Sigmoid colon (tissue), 7 donors: ENCODE data around the gene TENM3. TPM values are rescaled to one million over a fixed set of nuclear protein-coding genes. Genes with fewer than 3 reads are reported as not detected.

Source experiments
- DNase-seq: peaks from one replicate; pipeline ENCODE4 v3.0.0-alpha.2; 2019
- H3K27ac ChIP-seq, 4 donors: fragments of 200-600 bp; sonication (generic); one replicate each; pipeline ENCODE4 v1.5.1; 2016 to 2019; ENCODE audit warnings: mild to moderate bottlenecking in 1 of 4
- H3K27me3 ChIP-seq, 3 donors: fragments of 200-600 bp; sonication (generic); one replicate each; pipeline ENCODE4 v1.5.1; 2019; ENCODE audit warnings: mild to moderate bottlenecking in 1 of 3
- H3K36me3 ChIP-seq, 4 donors: fragments of 200-600 bp; sonication (generic); one replicate each; pipeline ENCODE4 v1.5.1; 2016 to 2019
- H3K4me1 ChIP-seq, 4 donors: fragments of 200-600 bp; sonication (generic); one replicate each; pipeline ENCODE4 v1.5.1; 2017 to 2019
- H3K4me3 ChIP-seq, 4 donors: fragments of 200-600 bp; sonication (generic); one replicate each; pipeline ENCODE4 v1.5.1; 2017 to 2019; ENCODE audit warnings: mild to moderate bottlenecking in 2 of 4, moderate library complexity in 1 of 4
- H3K9me3 ChIP-seq, 4 donors: fragments of 200-600 bp in 3 of 4; sonication (generic) in 3 of 4; one replicate each; pipeline versions ENCODE4 v1.5.1 to v1.6.1; 2013 to 2019
- EP300 ChIP-seq, 4 donors: sonication (generic); formaldehyde crosslinking; IDR thresholded peaks; one replicate each; pipeline ENCODE4 v1.6.1; 2017; ENCODE audit warnings: antibody characterized with exemption in 4 of 4
- POLR2A ChIP-seq, 2 donors: fragments of 450-650 bp; IDR thresholded peaks; one replicate each; pipeline ENCODE4 v1.6.1; 2016; ENCODE audit warnings: antibody characterized with exemption in 2 of 2, mild to moderate bottlenecking in 2 of 2, moderate library complexity in 2 of 2
- POLR2AphosphoS5 ChIP-seq, 4 donors: sonication (generic); formaldehyde crosslinking; IDR thresholded peaks; one replicate each; pipeline ENCODE4 v1.6.1; 2017; ENCODE audit warnings: antibody characterized with exemption in 4 of 4
- WGBS, 2 donors: extraction: QIAGEN DNeasy Blood & Tissue Kit; methylation state at CpG; one replicate each; pipeline ENCODE4 v1.1.7; 2013; 5-methylcytosine and 5-hydroxymethylcytosine counted together
- intact Hi-C: fragments of 100-400 bp; cut with DNase I; formaldehyde crosslinking; loops from one replicate; pipeline ENCODE4 v1.15.1; 2023
- polyA plus RNA-seq, 3 donors: library from polyadenylated mRNA; stranded (reverse); fragments of 200-250 nt; gene quantifications; one replicate each; pipeline ENCODE4 v1.2.3, GENCODE V29; 2013
- total RNA-seq, 4 donors: library from RNA; depleted of rRNA; stranded (reverse); fragments of >200 nt; gene quantifications; one replicate each; pipeline ENCODE4 v1.1.0, GENCODE V29; 2016
- TF ChIP-seq, protein P1 (sequence below), 4 experiments: fragments of 450-650 bp in 3 of 4; fragments of 200-600 bp in 1 of 4; IDR thresholded peaks; one replicate each; pipeline ENCODE4 v1.5.1; 2016 to 2019; ENCODE audit warnings: antibody characterized with exemption in 4 of 4, mild to moderate bottlenecking in 3 of 4, moderate library complexity in 2 of 4
- donor health status: healthy with polysubstance abuse.
- donor health status: Bipolar disorder and iron deficiency.
- donor health status: healthy.

The TENM3 gene
- total and polyA plus RNA-seq, 7 donors: 0.60 to 82.3 (median 37.8) TPM; not detected in 1

GRCh38 chr4:182263562-182263961 is 20.4 kb downstream of the TENM3 start:
- H3K4me1 ChIP-seq: peaks cover 0 to 5% (median 3%) of the 10 kb centered on the region in 4 donors
- peak overlapping the region in 3 of 4 donors; percentile 1 to 31 (median 29) for H3K4me3 ChIP-seq
- TF ChIP-seq EP300 (IDR thresholded peaks at IDR 0.05) (no peak), POLR2AphosphoS5 (IDR thresholded peaks at IDR 0.05) (no peak), POLR2A (IDR thresholded peaks at IDR 0.05) (no peak)
- TF ChIP-seq, protein P1, sequence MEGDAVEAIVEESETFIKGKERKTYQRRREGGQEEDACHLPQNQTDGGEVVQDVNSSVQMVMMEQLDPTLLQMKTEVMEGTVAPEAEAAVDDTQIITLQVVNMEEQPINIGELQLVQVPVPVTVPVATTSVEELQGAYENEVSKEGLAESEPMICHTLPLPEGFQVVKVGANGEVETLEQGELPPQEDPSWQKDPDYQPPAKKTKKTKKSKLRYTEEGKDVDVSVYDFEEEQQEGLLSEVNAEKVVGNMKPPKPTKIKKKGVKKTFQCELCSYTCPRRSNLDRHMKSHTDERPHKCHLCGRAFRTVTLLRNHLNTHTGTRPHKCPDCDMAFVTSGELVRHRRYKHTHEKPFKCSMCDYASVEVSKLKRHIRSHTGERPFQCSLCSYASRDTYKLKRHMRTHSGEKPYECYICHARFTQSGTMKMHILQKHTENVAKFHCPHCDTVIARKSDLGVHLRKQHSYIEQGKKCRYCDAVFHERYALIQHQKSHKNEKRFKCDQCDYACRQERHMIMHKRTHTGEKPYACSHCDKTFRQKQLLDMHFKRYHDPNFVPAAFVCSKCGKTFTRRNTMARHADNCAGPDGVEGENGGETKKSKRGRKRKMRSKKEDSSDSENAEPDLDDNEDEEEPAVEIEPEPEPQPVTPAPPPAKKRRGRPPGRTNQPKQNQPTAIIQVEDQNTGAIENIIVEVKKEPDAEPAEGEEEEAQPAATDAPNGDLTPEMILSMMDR (IDR thresholded peaks at IDR 0.05): no peak
- H3K9me3 ChIP-seq: no peaks in the 10 kb centered on the region
- intact Hi-C loops: no loop called here
- no peaks in the 10 kb centered on the region for H3K27me3 ChIP-seq
- no peaks in the 10 kb centered on the region for H3K36me3 ChIP-seq
- WGBS, 2 donors: 89 to 91% methylated on average over 10 of the region's 10 CpGs
- H3K27ac ChIP-seq: peak overlapping the region in 2 of 4 donors; percentile 23 to 48
- no peak for DNase-seq

GRCh38 chr4:182264139-182264752 is 21.0 kb downstream of the TENM3 start:
- intact Hi-C loops: no loop called here

DNA sequence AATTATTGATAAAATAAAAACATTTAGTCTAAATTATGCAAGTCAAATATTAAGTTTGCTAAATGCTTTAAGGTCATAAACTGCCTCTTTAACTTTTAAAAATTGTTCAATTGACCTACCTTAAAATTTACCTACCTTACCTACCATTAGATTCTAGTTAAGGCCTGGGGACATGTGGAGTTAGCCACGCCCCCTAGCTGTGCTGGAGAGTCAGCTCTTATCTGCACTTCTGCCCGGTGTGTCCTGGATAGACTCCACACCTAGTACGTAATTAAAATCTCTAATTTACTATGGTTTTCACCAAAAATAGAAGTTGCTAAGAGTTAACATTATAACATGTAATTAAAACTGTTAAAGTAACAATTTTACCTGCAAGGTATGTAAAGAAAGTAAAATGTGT is 22.7 kb downstream of the TENM3 start:
- Histone ChIP-seq H3K9me3 (no peaks in the 10 kb centered on the region), H3K36me3 (no peaks in the 10 kb centered on the region), H3K27me3 (no peaks in the 10 kb centered on the region), H3K4me3 (no peak overlapping the region), H3K27ac (no peak overlapping the region), H3K4me1 (peaks cover 0 to 5% (median 3%) of the 10 kb centered on the region in 4 donors)
- intact Hi-C loops: no loop called here
- WGBS, 2 donors: 24 to 60% methylated on average over 3 of the region's 3 CpGs
- DNase-seq: no peak
- TF ChIP-seq POLR2AphosphoS5 (IDR thresholded peaks at IDR 0.05): no peak
- no peak for TF ChIP-seq EP300 (IDR thresholded peaks at IDR 0.05)
- no peak for TF ChIP-seq POLR2A (IDR thresholded peaks at IDR 0.05)
- TF ChIP-seq, protein P1 (IDR thresholded peaks at IDR 0.05): no peak

More at GRCh38 chr4:182264139-182264752, 21.0 kb downstream of the TENM3 start:
- no peak for DNase-seq
- no peaks in the 10 kb centered on the region for H3K36me3 ChIP-seq
- TF ChIP-seq EP300 (IDR thresholded peaks at IDR 0.05) (no peak), POLR2A (IDR thresholded peaks at IDR 0.05) (no peak), POLR2AphosphoS5 (IDR thresholded peaks at IDR 0.05) (no peak)
- TF ChIP-seq, protein P1 (IDR thresholded peaks at IDR 0.05): no peak
- H3K4me1 ChIP-seq: peaks cover 0 to 5% (median 3%) of the 10 kb centered on the region in 4 donors
- no peaks in the 10 kb centered on the region for H3K9me3 ChIP-seq
- peak overlapping the region in 3 of 4 donors; percentile 1 to 31 (median 29) for H3K4me3 ChIP-seq
- WGBS, 2 donors: 60 to 70% methylated on average over 13 of the region's 13 CpGs
- H3K27ac ChIP-seq: peak overlapping the region in 2 of 4 donors; percentile 23 to 48
- no peaks in the 10 kb centered on the region for H3K27me3 ChIP-seq

DNA sequence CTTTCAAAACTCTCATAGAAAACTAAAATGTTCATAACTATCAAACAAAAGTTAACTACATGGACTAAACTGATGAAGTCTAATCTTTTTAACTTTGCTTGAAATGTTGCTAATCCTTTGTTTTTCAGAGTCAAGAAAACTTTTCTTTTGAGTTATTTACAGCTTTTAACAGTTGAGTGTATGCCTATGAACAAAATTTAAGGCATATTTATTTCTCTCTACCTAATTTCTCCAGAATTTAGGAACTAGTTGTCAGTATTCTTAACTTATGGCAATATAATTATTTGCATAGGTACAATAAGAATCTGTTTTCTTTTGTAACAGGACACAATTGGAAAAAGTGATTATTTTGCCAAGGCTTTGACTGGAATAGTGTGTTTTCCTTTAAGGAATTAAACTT is 23.8 kb downstream of the TENM3 start:
- DNase-seq: no peak
- Histone ChIP-seq H3K4me3 (no peak overlapping the region), H3K36me3 (no peaks in the 10 kb centered on the region), H3K27me3 (no peaks in the 10 kb centered on the region), H3K27ac (no peak overlapping the region), H3K9me3 (no peaks in the 10 kb centered on the region), H3K4me1 (peaks cover 0 to 5% (median 3%) of the 10 kb centered on the region in 4 donors)
- TF ChIP-seq, protein P1 (IDR thresholded peaks at IDR 0.05): no peak
- no peak for TF ChIP-seq POLR2AphosphoS5 (IDR thresholded peaks at IDR 0.05)
- no peak for TF ChIP-seq EP300 (IDR thresholded peaks at IDR 0.05)
- no peak for TF ChIP-seq POLR2A (IDR thresholded peaks at IDR 0.05)
- intact Hi-C loops: no loop called here

- WGBS, 2 donors: 79 to 86% methylated on average over 3 of the region's 3 CpGs
These were observed 25.8 kb downstream of the TENM3 start for GRCh38 chr4:182268966-182269365.

More at GRCh38 chr4:182268966-182269365, 25.8 kb downstream of the TENM3 start:
- intact Hi-C loops: no loop called here
- H3K36me3 ChIP-seq: no peaks in the 10 kb centered on the region
- H3K27me3 ChIP-seq: no peaks in the 10 kb centered on the region
- no peaks in the 10 kb centered on the region for H3K4me1 ChIP-seq
- DNase-seq: no peak
- no peak overlapping the region for H3K4me3 ChIP-seq
- no peak for TF ChIP-seq POLR2AphosphoS5 (IDR thresholded peaks at IDR 0.05)
- TF ChIP-seq, protein P1 (IDR thresholded peaks at IDR 0.05): no peak
- TF ChIP-seq POLR2A (IDR thresholded peaks at IDR 0.05): no peak
- no peak for TF ChIP-seq EP300 (IDR thresholded peaks at IDR 0.05)
- no peaks in the 10 kb centered on the region for H3K9me3 ChIP-seq
- no peak overlapping the region for H3K27ac ChIP-seq
